HTERT RPE-1 (cell line): ENCODE data around the gene IRF2.
"Not testable (repeated sequence)": the region's sequence is repeated elsewhere in the genome, so short reads cannot be mapped to it uniquely, and the experiment has no call there.

Source experiments
- in situ Hi-C: fragments of 300-500 bp; cut with MboI; formaldehyde crosslinking; loops from 4 replicates; pipeline ENCODE4 v1.14.3; 2020; ENCODE audit warnings: low sequenced_read_pairs

The IRF2 gene

DNA sequence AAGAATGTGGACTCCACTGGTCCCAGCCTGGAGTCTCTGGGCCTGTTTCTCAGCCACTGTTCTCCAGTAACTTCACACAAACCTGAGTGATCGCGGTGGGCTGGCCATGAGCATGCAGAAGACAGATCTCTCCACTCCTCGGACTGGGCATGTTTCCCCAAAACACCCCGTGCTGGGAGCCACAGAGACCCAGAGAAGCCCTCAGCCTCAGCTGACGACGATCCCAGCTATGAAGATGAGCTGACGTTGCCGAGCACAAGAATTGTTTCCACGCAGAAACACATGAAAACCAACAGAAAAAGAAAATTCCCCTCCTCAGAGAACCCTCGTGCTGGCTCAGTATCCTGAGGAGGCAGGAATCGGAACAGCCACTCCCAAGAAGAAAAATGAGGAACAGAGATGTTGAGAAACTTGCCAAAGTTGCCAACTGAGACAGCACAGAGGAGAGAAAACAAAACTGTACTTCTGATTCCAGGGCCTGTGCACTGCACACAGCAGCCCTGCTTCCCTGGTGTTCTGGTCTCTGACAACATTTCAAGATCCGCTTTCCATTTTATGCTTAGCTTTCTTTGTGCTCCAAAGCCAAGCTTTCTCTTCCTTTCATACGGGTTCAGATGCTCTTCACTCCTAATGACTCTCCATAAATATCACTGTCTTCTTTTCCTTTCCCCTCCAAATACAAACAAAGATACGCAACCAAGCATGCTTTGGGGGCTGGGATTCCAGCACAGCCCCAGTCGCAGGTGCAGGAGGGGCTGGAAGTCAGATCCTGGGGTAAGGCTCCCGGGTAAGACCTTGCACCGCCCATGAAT, 81.4 kb downstream of the IRF2 start:
- in situ Hi-C loops, result no loop called here

DNA sequence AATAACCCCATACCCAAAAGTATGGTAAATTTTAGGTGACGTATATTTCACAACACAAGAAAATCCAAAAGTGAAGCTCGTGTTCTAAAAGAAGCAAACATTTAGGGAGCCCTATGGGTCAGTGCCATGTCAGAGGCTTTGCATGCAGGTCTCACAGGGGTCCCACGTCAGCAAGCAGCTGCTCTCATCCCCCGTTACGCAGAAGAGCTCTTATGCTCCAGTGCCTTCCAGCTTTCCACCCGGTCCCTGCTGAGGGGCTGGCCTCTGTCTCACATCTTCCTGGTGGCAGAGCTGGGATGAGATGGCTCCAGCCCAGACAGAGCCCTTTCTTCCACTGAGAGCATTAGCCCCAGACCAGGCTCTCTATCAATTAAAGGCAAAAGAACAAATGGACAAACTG, 82.0 kb downstream of the IRF2 start:
- in situ Hi-C loops, result no loop called here

DNA sequence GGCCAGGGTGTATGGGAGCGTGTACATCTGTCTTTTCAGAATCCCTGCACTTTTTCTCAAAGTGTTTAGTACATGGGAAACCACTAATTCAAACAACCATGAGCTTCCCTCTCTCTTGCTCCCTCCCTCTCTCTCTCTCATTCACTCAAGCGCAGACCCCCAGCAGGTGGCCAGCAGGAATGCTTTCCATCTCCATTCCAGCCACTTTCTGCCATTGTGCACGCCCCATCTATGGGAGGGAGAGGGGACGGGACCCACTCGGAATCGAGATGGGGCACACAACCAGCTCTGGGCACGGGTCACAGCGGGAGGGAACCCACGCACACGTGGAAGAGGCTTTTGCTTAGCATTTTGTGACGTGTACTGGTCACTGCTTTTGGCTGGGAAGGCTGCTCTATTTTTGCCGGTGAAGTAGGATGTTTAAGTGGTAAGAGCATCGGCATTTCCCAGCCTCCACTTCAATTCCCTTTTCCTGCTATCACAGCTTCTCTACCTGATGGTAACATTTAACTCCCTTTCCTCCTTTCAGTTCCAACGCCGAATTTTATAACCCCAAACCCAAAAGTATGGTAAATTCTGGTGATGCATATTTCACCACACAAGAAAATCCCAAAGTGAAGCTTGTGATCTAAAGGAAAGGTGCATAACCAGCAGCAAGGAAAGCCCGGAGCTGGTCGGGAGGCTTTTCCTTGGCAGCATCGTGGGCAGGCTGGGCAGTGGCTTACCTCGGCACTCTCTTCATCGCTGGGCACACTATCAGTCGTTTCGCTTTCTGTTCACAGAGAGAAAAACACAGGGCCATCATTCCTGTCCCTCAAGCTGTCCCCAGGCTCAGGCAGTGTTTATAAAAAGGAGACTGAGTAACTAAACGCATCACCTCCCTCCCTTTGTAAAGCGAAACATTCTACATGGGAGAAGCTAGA, 84.1 kb downstream of the IRF2 start:
- in situ Hi-C loops, result no loop called here

DNA sequence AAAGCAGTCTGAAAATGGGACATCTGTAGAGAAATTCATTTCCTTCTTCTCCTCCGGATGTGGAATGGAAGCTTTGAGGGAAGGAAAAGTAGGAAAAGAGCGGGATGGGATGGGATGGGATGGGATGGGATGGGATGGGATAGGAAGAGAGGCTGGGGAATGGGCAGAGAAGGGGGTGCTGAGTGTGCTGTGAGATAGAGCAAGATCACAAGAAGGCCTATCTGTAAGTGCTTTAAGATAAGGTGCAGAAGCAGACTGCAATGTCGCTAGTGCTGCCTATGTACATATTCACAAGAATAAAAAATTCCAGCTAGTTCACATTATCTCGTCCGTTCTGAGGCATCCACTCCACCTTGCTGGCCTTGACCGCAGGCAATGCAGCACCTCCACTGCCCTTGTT, 86.2 kb downstream of the IRF2 start:
- in situ Hi-C loops, result no loop called here

DNA sequence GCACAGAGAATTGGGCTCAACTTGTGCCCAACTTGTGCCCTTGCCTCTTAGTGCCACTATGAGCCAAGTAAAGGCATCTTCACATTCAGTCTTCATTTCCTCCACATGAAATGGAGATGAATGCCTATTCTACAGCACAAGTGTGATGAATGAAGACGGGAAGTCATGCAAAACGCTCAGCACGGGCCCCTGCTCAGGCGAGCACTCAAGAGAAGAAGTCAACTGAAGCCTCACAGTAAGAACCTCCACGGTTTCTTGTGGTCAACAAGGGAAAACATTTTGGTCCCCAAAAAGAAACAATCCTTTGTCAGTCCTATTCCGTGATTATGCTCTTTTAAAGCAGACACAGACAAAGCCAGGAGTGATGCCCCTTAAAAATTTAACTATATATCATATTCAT, 87.0 kb downstream of the IRF2 start:
- in situ Hi-C loops, result no loop called here

DNA sequence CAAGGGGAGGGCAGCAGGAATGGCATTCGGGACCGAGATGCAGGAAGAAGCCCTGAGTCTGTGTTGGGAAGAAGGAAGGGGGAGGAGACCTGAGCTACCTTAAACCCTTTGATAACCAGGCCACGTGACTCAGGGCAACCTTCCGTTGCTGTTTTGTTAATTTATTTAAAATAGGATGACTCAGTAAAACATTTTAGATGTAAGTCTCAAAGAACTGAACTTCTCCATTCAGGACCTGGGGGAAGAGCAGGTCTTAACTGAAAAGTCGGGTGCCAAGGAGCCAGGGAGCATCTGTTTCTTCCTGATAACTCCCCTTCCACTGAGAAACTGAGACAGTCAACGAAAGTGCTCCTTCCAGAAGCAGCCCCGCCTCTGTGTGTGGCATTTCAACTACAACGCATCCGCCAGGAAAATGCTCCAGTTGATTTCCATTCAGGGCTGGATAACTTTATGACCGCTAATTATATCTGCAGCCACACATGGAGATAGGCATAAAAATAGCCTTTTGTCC, 88.0 kb downstream of the IRF2 start:
- in situ Hi-C loops, result no loop called here

DNA sequence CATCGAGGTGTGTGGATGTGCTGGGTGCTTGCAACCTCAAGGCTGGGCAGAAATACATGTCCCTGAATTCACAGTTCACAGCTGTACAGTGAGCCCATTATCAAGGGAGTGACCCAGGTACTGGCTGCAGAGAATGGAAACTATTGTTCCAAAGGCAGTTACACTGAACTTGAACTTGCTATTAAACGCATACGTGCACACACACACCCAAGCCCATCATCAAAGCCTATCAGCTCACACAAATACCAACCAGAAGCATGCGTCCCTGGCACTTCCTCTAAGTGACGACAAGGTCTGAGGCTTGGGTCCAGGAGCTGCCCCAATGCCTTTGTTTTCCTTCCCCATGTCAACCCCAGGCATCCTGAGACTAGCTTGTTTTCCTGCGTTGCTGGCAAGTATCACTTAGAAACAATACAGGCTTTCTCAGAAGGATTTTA, 88.6 kb downstream of the IRF2 start:
- in situ Hi-C loops, result no loop called here

DNA sequence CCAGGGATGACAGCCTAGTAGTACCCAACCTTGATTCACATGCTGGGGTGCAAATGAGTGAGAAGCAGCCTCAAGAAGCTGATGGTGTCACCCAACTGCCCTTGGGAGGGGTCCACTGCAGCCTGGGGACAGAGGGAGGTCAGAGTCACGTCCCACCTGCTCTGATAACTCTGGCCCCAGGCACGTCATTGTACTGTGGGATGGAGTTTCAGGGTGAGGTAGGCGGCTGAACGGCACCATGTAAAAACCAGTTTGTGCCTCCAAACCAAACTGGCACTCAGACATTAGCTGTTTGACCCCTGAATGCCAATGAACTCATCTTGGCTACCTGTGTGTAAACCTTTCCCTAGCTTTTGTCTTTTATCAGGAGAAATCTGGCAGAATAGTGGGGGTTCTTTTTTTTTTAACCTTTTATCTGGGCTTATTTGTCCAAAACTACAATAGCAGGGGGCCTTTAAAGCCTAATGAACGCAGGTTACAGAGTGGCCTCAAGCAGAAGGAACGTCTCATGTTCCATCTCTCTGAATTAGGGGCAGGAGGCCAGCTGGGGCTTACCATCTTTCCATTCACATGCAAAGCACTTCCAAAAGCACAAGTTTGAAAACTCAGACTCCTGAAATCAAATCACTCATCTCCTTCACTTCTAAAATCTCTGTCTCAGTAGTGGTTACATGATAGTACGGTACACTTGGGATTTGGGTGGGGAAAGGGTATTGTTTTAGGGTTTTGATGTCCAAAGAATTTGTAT, 89.4 kb downstream of the IRF2 start:
- in situ Hi-C loops, result no loop called here

DNA sequence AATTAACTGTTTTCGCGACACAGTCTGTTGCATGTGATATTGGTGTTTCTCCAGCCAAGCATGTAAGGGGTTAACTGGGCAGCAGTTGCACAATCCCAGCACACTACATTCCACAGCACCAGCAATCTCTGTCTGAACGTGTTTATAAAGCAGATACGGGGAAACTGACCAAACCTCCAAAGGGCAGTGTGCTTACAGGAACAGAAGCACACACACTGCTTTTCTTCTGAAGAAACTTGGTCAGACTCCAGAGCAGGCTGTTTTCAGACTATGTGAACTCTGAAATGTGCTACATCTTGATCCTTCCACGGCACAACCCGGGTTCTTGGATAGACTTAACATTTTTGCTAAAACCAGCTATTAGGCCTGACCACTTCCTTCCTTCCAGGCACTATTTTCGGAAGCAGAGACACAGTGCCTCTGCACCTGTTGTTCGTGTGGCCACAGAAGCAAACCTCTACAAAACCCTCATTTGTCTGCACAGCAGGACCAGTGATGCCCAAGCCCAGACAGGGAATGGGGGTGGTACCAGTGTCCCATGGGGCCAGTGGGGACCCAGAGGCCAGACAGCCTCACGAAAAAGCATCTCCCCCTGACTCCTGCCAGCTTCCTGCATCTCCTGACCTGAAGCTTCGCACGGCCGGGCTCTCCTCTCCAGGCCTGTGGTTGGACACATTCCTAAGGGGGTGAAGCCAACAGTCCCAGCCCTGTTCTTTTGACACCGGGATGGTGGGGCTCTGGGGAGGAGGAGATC, 90.1 kb downstream of the IRF2 start:
- in situ Hi-C loops, result no loop called here

DNA sequence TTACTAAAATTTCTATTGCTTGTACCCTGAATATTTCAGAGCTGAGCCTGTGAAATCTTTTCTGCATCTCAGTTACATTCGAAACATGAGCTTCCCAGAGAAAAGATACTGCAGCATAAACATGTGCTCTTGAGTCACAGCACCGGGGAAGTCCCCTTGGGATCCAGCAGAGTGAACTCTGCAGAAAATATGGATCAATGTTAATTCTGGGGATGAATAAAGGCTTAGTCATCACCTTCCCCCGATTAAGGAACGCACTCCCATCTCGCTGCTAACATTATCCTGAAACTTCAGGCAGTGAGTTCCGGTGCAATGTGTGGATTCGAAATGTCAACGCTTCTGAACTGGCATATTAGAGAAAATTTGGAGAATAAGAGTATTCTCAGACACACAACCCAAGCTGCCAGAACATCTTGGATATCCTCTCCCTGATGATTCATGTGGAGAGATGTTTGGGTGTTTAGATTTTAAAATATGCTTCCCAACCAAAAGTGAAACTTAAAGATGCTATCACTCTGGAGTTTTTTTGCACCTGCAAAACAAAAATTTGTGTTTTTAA, 90.8 kb downstream of the IRF2 start:
- in situ Hi-C loops, result no loop called here

DNA sequence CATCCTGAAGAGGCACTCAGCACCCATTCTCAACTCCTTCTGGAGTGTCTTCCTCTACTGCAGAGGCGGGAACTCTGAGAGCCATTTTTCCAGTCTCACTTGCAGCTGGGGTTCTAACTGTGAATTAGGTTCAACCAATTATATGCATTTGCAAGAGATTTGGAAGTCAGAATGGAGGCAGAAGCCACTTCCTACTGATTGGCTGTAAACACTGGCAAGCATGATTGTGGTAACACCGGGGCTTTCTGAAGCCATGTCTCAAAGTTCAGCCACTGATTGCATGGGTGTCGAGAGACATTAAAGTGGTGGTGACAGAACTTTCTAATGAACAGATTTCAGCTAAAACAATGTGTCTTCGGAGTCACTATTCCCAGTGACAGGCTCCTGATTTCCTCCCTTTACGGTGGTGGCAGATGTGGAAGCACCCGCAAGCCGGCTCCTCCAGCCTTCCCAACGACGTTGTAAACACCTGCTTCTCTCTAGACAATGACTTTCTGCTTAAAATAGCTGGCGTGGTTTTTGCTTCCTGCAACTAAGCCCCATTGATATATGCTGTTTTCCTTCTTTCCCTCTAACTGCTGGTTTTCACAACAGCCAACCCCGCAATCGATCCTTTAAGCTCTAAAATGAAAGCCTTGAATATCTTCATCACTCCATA, 92.0 kb downstream of the IRF2 start:
- in situ Hi-C loops, result no loop called here

DNA sequence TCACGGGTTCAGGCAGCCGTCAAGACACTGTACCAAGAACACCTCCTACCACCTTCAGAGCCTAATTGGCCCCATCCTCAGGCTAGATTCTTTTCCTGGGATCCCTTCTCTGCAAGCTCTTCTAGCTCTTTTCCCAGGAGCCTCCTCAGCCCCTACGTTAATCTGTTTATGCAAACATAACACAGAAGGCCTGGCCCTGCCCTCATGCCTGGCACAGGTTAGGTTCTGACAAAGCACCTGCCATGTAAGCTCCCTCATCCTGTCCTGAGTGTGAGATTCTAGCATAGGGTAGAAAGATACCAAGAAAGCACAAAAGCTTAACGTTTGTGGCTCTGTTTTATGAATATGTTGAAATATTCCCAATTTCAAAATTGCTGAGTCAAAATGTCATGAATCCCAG, 93.6 kb downstream of the IRF2 start:
- in situ Hi-C loops, result no loop called here

DNA sequence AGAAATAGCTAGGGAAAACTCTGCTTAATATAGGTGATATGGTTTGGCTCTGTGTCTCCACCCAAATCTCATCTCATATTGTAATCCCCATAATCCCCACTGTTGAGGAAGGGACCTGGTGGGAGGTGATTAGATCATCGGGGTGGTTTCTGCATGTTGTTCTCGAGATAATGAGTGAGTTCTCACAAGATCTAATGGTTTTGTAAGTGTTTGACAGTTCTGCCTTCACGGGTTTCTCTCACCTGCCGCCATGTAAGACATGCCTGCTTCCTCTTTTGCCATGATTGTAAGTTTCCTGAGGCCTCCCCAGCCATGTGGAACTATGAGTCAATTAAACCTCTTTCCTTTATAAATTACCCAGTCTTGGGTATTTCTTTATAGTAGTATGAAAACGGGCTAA, 94.1 kb downstream of the IRF2 start:
- in situ Hi-C loops, result not testable (repeated sequence)

DNA sequence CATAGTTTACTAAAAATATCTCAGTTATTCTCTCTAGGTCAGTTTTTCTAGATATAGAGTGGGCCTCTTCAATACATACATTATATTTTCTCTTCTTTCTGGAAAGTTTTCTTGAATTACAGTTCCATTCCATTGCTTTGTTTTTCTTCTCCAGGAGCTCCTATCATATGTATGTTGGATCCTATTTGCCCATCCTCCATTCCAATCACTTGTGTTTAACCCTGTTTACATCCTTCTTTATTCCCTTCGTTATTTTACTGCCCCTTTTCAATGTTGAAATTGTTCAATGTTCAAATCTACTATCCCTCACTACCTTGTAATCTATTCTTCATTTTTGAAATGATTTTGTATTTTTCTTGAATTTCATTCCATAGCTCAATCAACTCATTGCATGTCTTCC, 97.4 kb downstream of the IRF2 start:
- in situ Hi-C loops, result no loop called here

DNA sequence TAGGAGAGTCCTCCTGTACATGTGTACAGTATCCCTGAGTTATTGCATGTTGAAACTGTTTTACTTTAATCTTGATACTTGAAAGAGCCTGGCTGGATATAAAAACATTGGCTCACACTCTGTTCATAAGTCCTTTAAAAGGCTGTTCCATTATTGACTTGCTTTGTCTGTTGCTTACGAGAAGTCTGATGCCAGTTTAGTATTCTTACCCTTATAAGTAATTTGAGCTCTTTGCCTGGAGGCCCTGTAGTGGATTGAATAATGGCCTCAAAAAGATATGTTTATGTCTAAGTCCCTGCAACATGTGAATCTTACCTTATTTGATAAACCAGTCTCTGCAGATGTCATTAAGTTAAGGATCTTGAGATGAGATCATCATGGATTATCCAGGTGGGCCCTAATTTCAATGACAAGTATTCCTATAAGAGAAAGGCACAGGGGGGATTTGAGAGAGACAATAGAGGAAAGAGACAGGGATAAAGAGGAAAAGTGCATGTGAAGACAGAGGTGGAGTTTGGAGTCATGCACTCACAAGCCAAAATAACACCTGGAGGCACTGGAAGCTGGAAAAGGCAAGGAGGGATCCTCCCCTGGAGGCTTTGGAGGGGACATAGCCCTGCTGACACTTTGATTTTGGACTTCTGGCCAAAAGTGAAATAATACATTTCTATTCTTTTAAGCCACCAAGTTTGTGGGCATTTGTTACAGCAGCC, 98.1 kb downstream of the IRF2 start:
- in situ Hi-C loops, result no loop called here

DNA sequence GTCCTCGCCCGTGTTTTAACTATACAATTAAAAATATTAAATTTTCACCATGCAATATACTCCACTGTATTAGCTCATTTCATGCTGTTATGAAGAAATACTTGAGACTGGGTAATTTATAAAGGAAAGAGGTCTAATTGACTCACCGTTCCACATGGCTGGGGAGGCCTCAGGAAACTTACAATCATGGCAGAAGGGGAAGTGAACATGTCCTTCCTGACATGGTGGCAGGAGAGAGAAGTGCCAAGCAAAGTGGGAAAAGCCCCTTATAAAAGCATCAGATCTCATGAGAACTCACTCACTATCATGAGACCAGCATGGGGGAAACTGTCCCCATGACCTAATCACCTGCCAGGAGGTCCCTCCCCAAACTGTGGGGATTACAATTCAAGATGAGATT, 98.7 kb downstream of the IRF2 start:
- in situ Hi-C loops, result not testable (repeated sequence)

DNA sequence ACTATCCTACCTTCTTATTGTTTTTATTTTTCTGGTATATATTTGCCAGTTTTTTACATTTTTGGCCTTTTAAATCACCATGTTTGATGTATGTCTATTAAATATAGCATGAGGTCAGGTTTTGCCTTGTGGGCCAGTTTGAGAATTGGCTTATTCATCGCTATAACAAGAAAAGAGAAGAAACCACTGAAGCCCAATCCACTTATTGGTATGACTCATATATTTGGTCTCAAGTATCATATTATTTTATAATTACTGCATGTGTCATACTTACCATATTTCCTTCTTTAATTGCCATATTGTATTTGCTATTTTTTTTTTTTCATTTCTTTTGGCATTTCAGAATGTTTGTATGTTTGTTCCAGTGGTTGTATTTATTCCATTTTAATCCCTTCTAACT, 99.3 kb downstream of the IRF2 start:
- in situ Hi-C loops, result no loop called here

DNA sequence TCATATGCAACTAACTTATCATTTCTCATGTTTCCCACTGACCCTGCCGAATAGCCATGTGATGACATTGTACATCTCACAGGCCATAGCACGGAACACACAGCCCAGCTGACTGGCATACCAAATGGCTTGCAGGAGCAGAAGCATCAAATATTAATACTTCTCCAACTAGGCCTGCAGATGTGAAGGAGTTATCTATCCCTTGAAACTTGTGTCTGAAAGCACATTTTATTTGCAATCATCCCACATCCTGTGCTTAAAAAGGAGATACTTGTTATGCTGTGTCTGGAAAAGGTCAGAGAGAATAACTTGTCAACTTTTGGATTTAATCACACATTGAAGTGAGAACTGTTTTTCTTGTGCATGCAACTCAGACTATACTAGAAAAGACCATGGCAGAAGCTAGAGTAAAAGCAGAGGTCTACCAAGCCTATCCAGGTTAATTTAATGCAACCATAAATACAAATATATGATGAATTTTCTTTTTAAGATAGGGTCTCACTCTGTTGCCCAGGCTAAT, 100.4 kb downstream of the IRF2 start:
- in situ Hi-C loops, result no loop called here

DNA sequence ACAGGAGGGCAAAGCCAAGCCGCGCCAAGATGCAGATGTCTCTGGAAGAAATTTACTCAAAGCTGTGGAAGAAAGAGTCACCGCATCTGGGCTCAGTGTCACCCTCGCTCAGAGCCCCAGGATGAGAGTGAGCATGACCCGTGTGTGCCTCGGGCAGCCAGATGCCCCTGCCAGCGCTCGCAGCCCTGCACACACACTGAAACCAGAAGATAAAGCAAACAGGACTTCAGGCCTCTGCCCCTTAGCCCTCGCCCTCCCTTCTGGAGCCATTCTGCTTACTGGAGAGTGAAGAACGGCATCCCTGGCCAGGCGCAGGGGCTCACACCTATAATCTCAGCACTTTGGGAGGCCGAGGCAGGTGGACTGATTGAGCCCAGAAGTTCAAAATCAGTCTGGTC, 103.0 kb downstream of the IRF2 start:
- in situ Hi-C loops, result no loop called here
